Spinal cord (tissue), 10 donors: Measurements from ENCODE around the gene CCDC102A. TPM values are rescaled to one million over a fixed set of nuclear protein-coding genes. Genes with fewer than 3 reads are reported as not detected.

ENCODE experiments used
- DNase-seq, 6 donors: peaks; one replicate each; pipeline versions ENCODE4 v3.0.0 to v3.0.0-alpha.2; 2013 to 2015; ENCODE audit warnings: low spot score in 6 of 6, low read depth in 4 of 6
- H3K27ac ChIP-seq: one replicate; pipeline ENCODE4 v1.5.1; 2013; ENCODE audit warnings: low read depth, low read length, control low read depth
- H3K27me3 ChIP-seq: one replicate; pipeline ENCODE4 v1.6.1; 2013; ENCODE audit warnings: low read length; ENCODE audit not compliant: control insufficient read depth, insufficient read depth
- H3K36me3 ChIP-seq: one replicate; pipeline ENCODE4 v1.6.1; 2013; ENCODE audit warnings: low read length; ENCODE audit not compliant: control insufficient read depth, insufficient read depth
- H3K4me1 ChIP-seq: one replicate; pipeline ENCODE4 v1.6.1; 2013; ENCODE audit warnings: low read length; ENCODE audit not compliant: control insufficient read depth, insufficient read depth
- H3K4me3 ChIP-seq: one replicate; pipeline ENCODE4 v1.5.1; 2013; ENCODE audit warnings: low read depth, low read length, control low read depth
- H3K9me3 ChIP-seq: one replicate; pipeline ENCODE4 v1.6.1; 2013; ENCODE audit warnings: low read length; ENCODE audit not compliant: control insufficient read depth, insufficient read depth
- WGBS: methylation state at CpG from one replicate; pipeline ENCODE4 v1.1.5; 2013; ENCODE audit warnings: missing lambda C conversion rate; ENCODE audit not compliant: insufficient coverage; 5-methylcytosine and 5-hydroxymethylcytosine counted together
- polyA plus RNA-seq, 2 donors: library from polyadenylated mRNA; unstranded; fragments of 120-200 nt; gene quantifications; one replicate each; pipeline ENCODE4 v1.2.1, GENCODE V29; 2013; ENCODE audit not compliant: insufficient read length in 2 of 2
- total RNA-seq, 2 donors: library from RNA; depleted of rRNA in 1 of 2; stranded (reverse); fragments of 120-200 nt in 1 of 2; fragments of >200 nt in 1 of 2; gene quantifications; one replicate each; pipeline versions ENCODE4 v1.2.3 to v1.2.4, GENCODE V29; 2013 to 2014
- donor health status: healthy.

The CCDC102A gene
- total and polyA plus RNA-seq, 4 donors: 4.4 to 17.7 (median 6.9) TPM

DNA sequence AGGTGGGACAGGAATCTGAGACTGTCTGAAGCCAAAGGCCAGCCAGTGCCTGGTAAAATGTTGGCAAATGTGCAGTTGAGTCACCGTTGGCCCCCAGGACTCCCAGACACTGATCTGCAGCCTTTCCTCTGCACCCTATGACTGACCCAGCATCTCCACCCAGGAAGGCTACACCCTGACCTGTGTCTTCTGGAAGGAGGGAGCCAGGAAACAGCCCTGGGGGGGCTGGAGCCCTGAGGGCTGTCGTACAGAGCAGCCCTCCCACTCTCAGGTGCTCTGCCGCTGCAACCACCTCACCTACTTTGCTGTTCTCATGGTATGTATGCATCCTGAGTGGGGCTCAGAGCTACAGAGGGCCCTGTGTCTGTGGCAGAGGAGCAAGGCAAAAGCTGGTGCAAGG, 30.1 kb upstream of the CCDC102A start:
- Histone ChIP-seq H3K36me3 (peaks cover 3% of the 10 kb centered on the region), H3K27me3 (no peaks in the 10 kb centered on the region)

DNA sequence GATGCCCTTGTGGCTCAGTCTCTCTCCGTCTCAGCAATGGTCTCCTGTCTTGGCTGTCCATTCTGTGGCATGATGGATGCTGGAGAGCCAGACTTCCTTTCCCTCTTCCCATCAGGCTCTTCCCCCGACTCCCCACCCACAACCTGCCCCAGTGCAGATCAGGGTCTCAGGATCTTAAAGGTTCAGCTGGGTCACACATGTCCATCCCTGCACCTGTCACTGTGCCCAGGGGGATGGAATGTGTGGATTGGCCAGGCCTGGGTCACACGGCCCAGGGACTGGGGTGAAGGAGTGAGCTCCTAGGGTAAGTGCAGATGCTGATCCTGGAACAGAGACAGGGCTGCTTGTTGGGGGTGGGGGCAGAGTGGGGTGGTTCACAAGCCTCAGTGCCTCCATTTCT, 29.1 kb upstream of the CCDC102A start:
- no peak overlapping the region for H3K4me3 ChIP-seq
- H3K4me1 ChIP-seq: no peaks in the 10 kb centered on the region
- WGBS: 89% methylated on average over 1 of the region's 3 CpGs
- H3K9me3 ChIP-seq: no peaks in the 10 kb centered on the region
- no peak for DNase-seq
- no peaks in the 10 kb centered on the region for H3K27me3 ChIP-seq
- H3K36me3 ChIP-seq: no peaks in the 10 kb centered on the region
- no peak overlapping the region for H3K27ac ChIP-seq

More for the DNA sequence above, 30.1 kb upstream of the CCDC102A start:
- no peaks in the 10 kb centered on the region for H3K9me3 ChIP-seq
- WGBS: 80% methylated on average over 1 of the region's 3 CpGs
- H3K27ac ChIP-seq: no peak overlapping the region
- H3K4me1 ChIP-seq: no peaks in the 10 kb centered on the region
- no peak overlapping the region for H3K4me3 ChIP-seq
- DNase-seq: no peak

DNA sequence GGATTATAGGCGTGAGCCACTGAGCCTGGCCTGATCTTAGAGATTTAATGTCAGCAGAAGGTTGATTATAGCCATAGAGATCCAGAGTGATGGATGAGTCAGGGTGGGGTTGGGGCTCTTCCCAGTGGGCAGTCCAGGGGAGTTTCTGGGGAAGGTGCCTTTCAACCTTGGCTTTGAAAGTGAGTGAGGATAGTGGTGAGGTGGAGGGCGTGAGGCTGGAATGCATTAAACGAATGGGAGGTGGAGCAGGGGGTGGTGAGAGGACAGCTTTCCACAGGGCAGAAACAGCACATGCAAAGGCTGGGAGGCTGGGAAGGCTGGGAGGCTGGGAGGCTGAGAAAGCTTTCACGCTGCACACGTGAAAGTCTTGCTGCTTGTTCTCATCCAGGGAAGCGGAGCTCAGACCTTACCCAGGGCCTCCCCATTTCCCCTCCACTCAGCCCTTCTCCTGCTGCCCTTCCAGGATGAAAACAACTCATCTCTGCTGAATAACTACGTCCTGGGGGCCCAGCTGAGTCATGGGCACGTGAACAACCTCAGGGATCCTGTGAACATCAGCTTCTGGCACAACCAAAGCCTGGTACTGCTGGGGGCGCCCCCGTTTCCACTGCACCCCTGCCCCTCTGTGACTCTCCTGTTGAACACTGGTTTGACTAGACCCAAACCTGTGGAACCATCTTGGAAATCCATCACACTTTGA, 28.4 kb upstream of the CCDC102A start:
- DNase-seq: no peak
- no peaks in the 10 kb centered on the region for H3K4me1 ChIP-seq
- no peaks in the 10 kb centered on the region for H3K36me3 ChIP-seq
- no peak overlapping the region for H3K27ac ChIP-seq
- no peak overlapping the region for H3K4me3 ChIP-seq
- H3K27me3 ChIP-seq: no peaks in the 10 kb centered on the region
- 59% methylated on average over 10 of the region's 10 CpGs for WGBS
- no peaks in the 10 kb centered on the region for H3K9me3 ChIP-seq

DNA sequence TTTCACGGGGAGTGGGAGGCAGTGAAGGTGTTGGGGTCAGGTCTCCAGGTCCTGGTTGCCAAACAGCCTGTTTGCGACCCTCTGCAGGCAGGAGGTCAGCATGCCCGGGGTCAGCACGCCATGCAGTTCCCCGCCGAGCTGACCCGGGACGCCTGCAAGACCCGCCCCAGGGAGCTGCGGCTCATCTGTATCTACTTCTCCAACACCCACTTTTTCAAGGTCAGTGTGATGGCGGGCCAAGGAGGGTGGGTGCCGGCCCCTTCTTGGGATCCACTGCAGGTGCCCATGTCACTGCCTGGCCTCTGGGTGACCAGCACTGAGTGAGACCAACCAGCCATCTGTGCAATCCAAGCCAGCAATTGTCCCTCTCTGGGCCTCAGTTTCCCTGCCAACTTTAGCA, 27.4 kb upstream of the CCDC102A start:
- no peak overlapping the region for H3K4me3 ChIP-seq
- DNase-seq: no peak
- WGBS: 75% methylated on average over 11 of the region's 12 CpGs
- no peaks in the 10 kb centered on the region for H3K27me3 ChIP-seq
- no peaks in the 10 kb centered on the region for H3K36me3 ChIP-seq
- H3K4me1 ChIP-seq: no peaks in the 10 kb centered on the region
- H3K27ac ChIP-seq: no peak overlapping the region
- H3K9me3 ChIP-seq: no peaks in the 10 kb centered on the region

DNA sequence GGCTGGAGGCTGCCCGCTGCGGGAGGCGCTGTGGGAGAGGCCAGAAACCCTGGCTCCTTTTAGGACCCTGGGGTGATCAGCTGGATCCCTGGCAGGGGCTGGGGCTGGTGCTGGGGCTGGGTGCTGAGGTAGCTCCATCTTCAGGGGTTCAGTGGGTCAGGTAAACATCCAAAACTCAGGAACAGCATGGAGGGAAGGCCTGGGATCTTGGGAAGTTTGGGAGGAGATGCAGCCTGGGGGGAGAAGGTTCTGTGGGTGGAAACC, 27.0 kb upstream of the CCDC102A start:
- no peaks in the 10 kb centered on the region for H3K9me3 ChIP-seq
- no peaks in the 10 kb centered on the region for H3K4me1 ChIP-seq
- WGBS: 76% methylated on average over 3 of the region's 3 CpGs
- H3K4me3 ChIP-seq: no peak overlapping the region
- H3K27ac ChIP-seq: no peak overlapping the region
- no peaks in the 10 kb centered on the region for H3K27me3 ChIP-seq
- H3K36me3 ChIP-seq: no peaks in the 10 kb centered on the region
- no peak for DNase-seq

DNA sequence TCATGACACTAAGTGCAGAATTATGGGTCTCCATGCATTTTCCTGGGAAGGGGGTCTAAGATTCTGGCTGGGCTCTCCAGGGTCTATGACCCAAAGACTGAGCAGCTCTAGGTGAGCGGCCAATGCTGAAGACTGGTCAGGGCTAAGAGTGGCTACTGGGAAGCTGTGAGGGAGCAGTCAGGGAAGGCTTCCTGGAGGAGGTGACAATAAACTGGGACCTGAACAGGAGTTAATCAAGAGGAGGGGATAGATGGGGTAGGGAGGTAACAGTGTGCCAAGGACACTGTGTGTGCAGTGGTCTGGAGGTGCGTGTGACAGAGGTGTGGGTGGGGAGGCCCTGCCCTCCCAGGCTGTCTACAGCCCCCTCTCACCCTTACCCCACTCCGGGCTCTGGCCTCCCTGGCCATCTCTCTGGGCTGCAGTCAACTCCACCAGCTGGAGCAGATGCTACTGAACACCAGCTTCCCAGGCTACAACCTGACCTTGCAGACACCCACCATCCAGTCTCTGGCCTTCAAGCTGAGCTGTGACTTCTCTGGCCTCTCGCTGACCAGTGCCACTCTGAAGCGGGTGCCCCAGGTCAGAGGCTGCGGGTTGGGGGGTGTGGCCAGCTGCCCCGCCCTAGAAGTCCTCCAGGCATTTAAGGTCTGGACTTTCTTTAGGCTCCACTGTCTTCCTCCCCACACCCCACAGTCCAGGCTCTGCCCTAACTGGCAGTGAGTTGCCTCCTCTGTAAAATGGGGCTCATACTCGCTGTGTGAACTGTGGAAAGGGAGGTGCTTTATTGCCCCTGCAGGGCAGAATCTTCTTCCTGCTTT, 26.5 kb upstream of the CCDC102A start:
- Histone ChIP-seq H3K27ac (no peak overlapping the region), H3K4me1 (no peaks in the 10 kb centered on the region), H3K36me3 (no peaks in the 10 kb centered on the region), H3K9me3 (no peaks in the 10 kb centered on the region), H3K4me3 (no peak overlapping the region), H3K27me3 (no peaks in the 10 kb centered on the region)
- no peak for DNase-seq
- WGBS: 83% methylated on average over 5 of the region's 8 CpGs

DNA sequence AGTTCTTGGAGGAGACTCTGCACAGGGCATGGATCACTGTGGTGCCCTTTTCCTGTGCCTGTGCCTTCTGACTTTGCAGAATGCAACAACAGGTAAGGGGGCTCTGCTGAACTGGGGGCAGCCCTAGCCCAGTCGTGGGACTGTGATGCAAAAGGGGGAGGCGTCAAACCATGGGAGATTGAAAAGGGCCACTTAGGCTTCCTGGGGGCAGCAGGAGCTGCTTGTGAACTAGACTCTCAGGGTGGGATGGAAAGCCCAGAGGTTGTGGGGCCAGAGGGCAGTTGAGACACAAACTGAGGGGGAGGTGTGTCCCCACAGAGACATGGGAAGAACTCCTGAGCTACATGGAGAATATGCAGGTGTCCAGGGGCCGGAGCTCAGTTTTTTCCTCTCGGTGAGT, 25.7 kb upstream of the CCDC102A start:
- 94% methylated on average over 4 of the region's 4 CpGs for WGBS

DNA sequence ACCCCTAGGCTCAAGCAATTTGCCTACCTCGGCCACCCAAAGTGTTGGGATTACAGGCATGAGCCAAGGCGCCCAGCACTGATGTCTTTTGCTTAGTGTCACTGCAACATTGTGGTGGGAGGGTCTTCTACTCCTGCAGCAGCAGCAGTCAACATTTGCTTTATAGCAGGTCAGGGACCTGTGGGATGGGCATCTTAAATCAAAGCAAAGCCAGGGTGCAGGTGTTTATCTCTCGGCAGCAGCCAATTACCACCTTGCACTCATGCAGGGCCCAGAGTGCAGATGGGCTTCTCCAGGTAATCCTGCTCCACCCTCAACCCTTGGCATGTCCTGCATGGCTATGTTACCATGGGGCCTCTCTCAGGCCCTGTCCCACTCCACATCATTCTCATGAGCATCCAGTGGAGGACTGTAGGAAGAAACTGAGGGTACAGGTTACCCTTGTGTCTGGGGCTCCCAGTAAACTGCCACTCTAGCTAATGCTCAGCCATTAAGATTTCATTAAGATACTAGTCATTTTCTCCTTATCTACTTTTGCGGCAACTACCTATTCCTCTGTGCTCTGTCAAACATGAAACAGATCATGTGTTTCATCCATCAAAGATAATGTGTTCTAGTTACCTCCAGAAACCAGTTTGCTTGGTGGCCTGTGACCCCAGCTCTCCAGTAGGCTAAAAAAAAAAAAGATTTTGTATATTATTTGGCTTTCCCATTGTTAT, 22.9 kb upstream of the CCDC102A start:
- H3K27me3 ChIP-seq: no peaks in the 10 kb centered on the region
- DNase-seq: no peak
- H3K4me1 ChIP-seq: no peaks in the 10 kb centered on the region
- 91% methylated on average over 4 of the region's 4 CpGs for WGBS
- no peak overlapping the region for H3K27ac ChIP-seq
- H3K9me3 ChIP-seq: no peaks in the 10 kb centered on the region
- H3K4me3 ChIP-seq: no peak overlapping the region
- no peaks in the 10 kb centered on the region for H3K36me3 ChIP-seq

More for the DNA sequence above, 25.7 kb upstream of the CCDC102A start:
- no peaks in the 10 kb centered on the region for H3K27me3 ChIP-seq
- H3K9me3 ChIP-seq: no peaks in the 10 kb centered on the region
- no peaks in the 10 kb centered on the region for H3K36me3 ChIP-seq
- no peaks in the 10 kb centered on the region for H3K4me1 ChIP-seq
- H3K27ac ChIP-seq: no peak overlapping the region
- no peak for DNase-seq
- no peak overlapping the region for H3K4me3 ChIP-seq

DNA sequence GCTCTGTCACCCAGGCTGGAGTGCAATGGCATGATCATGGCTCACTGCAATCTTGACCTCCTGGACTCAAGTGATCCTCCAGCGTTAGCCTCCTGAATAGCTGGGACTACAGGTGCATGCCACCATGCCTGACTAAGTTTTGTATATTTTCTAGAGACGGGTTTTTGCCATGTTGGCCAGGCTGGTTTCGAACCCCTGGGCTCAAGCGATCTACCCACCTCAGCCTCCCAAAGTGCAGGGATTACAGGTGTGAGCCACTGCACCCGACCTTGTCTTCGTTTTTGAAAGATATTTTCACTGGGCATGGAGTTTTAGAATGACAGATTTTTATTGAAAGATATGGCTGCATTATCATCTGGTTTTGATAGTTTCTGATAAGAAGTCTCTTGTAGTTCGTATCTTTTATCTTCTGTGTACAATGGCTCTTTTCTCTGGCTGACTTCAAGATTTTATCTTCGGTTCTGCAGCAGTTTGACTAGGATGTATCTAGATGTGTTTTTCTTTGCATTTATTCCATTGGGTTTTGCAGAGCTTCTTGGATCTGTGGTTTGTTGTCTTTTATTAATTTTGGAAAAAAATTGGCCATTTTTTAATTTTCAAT, 20.7 kb upstream of the CCDC102A start:
- WGBS: 93% methylated on average over 1 of the region's 8 CpGs
- Histone ChIP-seq H3K36me3 (no peaks in the 10 kb centered on the region), H3K4me3 (no peak overlapping the region), H3K27me3 (no peaks in the 10 kb centered on the region), H3K9me3 (no peaks in the 10 kb centered on the region), H3K27ac (no peak overlapping the region), H3K4me1 (no peaks in the 10 kb centered on the region)
- DNase-seq: no peak
